Neutrophil (primary cell): ENCODE measurements around the gene PEMT.

Source experiments
- H3K27ac ChIP-seq: fragments of 200-600 bp; sonication (generic); 2 replicates; pipeline ENCODE4 v1.5.1; 2016; ENCODE audit warnings: mild to moderate bottlenecking, moderate library complexity
- H3K27me3 ChIP-seq: fragments of 200-600 bp; sonication (generic); 2 replicates; pipeline ENCODE4 v1.6.0; 2016; ENCODE audit warnings: mild to moderate bottlenecking
- H3K36me3 ChIP-seq: fragments of 200-600 bp; sonication (generic); 2 replicates; pipeline ENCODE4 v1.5.1; 2017
- H3K4me1 ChIP-seq, 2 experiments: fragments of 200-600 bp in 1 of 2; sonication (generic) in 1 of 2; 1 replicate in 1 of 2; 2 replicates in 1 of 2; pipeline versions ENCODE4 v1.5.1 to v1.6.1; 2013 to 2016; ENCODE audit warnings: low read depth in 1 of 2, low read length in 1 of 2, mild to moderate bottlenecking in 1 of 2, moderate library complexity in 1 of 2; ENCODE audit not compliant: control insufficient read depth in 1 of 2, insufficient read depth in 1 of 2
- H3K4me3 ChIP-seq, 2 experiments: fragments of 200-600 bp in 1 of 2; sonication (generic) in 1 of 2; 1 replicate in 1 of 2; 2 replicates in 1 of 2; pipeline ENCODE4 v1.5.1; 2013 to 2016; ENCODE audit warnings: low read depth in 1 of 2, low read length in 1 of 2, mild to moderate bottlenecking in 1 of 2, moderate library complexity in 1 of 2
- H3K9me3 ChIP-seq: fragments of 200-600 bp; sonication (generic); 2 replicates; pipeline ENCODE4 v1.5.1; 2016
- CTCF ChIP-seq: fragments of 200-600 bp; sonication (generic); IDR thresholded peaks from 2 replicates; pipeline ENCODE4 v1.5.1; 2016; ENCODE audit warnings: antibody characterized with exemption

PEMT gene

DNA sequence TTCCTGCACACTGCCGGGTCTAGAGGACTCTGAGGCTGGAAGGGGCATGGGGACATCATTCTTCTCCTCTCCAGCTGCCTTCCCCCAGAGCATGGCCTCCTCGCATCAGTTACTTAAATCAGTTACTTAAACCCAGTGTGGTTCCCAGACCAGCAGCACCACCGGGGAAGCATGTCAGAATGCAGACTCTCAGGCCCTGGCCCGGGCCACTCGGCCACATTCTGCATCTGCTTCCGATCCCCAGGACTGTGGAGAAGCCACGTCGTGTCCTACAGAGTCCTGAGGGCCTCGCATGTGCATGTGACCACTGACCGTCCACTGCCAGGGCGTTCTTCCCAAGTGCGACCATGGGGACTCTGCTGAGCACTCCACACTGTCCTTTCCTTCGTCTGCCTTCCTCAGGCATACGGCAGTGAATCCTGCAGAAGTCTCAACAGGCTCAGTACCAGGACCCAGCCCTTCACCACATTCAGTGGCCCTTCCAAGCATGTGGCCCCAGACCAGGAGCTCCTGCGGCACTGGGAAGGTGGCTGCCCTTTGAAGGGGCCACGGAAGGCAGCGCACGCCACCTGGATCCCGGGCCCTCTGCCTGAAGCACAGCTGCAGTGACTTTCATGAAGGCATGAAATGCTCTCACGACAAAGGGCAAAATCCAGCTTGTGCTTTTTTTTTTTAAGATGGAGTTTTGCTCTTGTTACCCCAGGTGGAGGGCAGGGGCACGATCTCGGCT lies 48.4 kb downstream of the PEMT start:
- Histone ChIP-seq H3K9me3 (no peaks in the 10 kb centered on the region), H3K27ac (no peak overlapping the region), H3K36me3 (no peaks in the 10 kb centered on the region), H3K4me3 (no peak overlapping the region), H3K4me1 (no peaks in the 10 kb centered on the region), H3K27me3 (no peaks in the 10 kb centered on the region)
- no peak for TF ChIP-seq CTCF

- H3K9me3 ChIP-seq = no peaks in the 10 kb centered on the region
- no peaks in the 10 kb centered on the region for H3K27me3 ChIP-seq
- H3K4me3 ChIP-seq = no peak overlapping the region
- no peak overlapping the region for H3K27ac ChIP-seq
- H3K36me3 ChIP-seq = no peaks in the 10 kb centered on the region
- no peaks in the 10 kb centered on the region for H3K4me1 ChIP-seq
- TF ChIP-seq CTCF = no peak
Measured at GRCh38 chr17:17541640-17542001, 49.9 kb downstream of the PEMT start.

GRCh38 chr17:17540935-17541639 lies 50.4 kb downstream of the PEMT start:
- Histone ChIP-seq H3K27ac (no peak overlapping the region), H3K4me1 (no peaks in the 10 kb centered on the region), H3K27me3 (no peaks in the 10 kb centered on the region), H3K36me3 (no peaks in the 10 kb centered on the region), H3K4me3 (no peak overlapping the region), H3K9me3 (no peaks in the 10 kb centered on the region)
- TF ChIP-seq CTCF = no peak

DNA sequence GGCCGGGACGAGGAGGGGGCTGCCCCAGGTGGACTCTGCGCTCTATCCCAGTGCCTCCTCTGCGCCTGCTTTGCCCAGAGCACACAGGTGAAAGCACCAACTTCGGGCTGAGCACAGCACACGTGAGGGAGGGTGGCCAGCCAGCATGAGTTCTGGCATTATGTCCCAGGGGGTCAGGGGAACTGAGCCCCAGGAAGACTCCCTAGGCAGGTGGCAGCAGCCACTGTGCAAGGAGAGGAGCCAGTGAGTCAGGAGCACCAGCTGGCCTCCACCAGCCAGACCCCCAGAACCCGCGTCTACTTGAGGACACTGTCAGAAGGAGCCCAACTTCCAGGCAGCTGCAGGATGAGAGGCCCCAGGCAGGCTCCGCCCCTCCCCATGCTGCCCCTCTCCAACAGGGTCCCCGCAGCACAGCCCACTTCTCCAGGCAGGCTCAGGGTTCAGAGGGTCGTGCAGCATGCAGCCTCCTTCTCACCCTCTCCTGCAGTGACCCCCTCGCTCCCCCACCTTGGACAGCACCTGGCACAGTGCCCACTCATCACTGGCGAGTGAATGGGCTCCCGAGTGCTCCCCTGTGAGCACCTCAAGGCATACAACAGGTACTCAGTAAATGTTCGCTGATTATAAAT lies 51.1 kb downstream of the PEMT start:
- H3K4me1 ChIP-seq = no peaks in the 10 kb centered on the region

DNA sequence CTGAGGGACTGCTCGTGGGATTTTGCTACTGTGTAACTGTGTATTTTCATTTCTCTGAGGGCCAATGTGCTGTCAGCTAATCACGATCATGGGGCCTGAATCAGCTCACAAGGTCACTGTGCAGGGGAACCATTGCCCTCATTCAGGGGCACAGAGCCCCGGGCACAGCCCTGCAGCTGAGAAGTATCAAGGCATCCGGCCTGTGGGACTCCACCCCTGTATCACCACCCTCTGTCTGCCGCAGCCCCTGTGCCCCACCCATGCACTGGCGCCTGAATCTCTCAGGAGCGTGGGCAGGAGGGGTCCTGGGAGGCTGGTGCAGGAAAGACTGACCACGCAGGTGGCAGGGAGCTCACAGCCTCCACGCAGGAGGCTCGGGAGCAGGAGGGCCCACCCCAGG lies 51.9 kb downstream of the PEMT start:
- Histone ChIP-seq H3K4me1 (no peaks in the 10 kb centered on the region), H3K9me3 (no peaks in the 10 kb centered on the region), H3K36me3 (no peaks in the 10 kb centered on the region), H3K4me3 (no peak overlapping the region), H3K27me3 (no peaks in the 10 kb centered on the region), H3K27ac (no peak overlapping the region)
- TF ChIP-seq CTCF = no peak

More for the DNA sequence above, 51.1 kb downstream of the PEMT start:
- TF ChIP-seq CTCF = no peak
- Histone ChIP-seq H3K9me3 (no peaks in the 10 kb centered on the region), H3K27me3 (no peaks in the 10 kb centered on the region), H3K4me3 (no peak overlapping the region), H3K36me3 (no peaks in the 10 kb centered on the region), H3K27ac (no peak overlapping the region)
